Hematopoietic multipotent progenitor cell treated with erythropoietin and hydrocortisone succinate and interleukin-3 and kit ligand, for 4 days (in vitro differentiated cells): Measurements from ENCODE around the gene DSC3.

ENCODE experiments used
- DNase-seq: peaks from one replicate; pipeline ENCODE4 v3.0.0-alpha.2; 2015

DSC3 gene

GRCh38 chr18:30969670-30970170 is 72.8 kb downstream of the DSC3 start:
- no peak for DNase-seq

- DNase-seq = no peak
These were observed 74.8 kb downstream of the DSC3 start for GRCh38 chr18:30967701-30968100.

GRCh38 chr18:30965237-30965636 is 77.3 kb downstream of the DSC3 start:
- DNase-seq = no peak

GRCh38 chr18:30960661-30961060 is 81.9 kb downstream of the DSC3 start:
- DNase-seq = no peak

- no peak for DNase-seq
These were observed 85.5 kb downstream of the DSC3 start for GRCh38 chr18:30957066-30957465.

- DNase-seq = no peak
These were observed 88.3 kb downstream of the DSC3 start for GRCh38 chr18:30954262-30954661.

GRCh38 chr18:30945761-30946160 is 96.8 kb downstream of the DSC3 start:
- no peak for DNase-seq

GRCh38 chr18:30944773-30945417 is 97.6 kb downstream of the DSC3 start:
- DNase-seq = no peak

GRCh38 chr18:30940952-30941539 is 101.5 kb downstream of the DSC3 start:
- DNase-seq = no peak
